ENCODE data around the gene RPAP2.

Gene RPAP2

DNA sequence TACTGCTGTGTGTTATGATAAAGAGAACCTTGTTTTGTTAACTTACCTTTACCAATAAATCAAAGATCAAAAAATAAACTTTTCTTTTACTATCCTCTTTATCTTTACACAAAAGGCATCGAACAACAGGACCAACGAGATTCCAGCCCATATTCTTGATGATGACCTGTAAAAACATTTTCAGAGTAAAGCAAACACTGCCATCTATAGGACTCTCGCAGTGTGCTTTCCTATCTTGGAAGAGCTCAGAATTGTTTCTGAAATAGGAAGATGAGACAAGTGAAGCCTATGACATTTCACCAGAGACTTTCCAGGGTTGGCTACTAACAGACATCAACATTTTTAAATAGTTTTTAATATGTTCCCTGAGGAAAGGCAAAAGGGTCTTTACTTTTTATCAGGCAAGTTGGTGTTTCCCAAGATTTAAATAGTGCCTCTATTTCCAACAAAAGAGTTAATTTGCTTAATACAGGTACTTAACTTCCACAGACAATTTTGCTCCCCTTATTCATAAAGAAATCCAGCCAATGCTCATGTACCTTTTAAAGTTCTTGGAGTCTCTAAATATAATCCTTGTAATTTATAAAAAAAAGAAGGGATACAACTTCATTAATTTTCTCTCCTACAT lies 7.4 kb upstream of the RPAP2 start:
- no peaks in the 10 kb centered on the region for H3K79me2 ChIP-seq
- no peaks in the 10 kb centered on the region for H3K4me1 ChIP-seq
- no peak overlapping the region for H2AFZ ChIP-seq
- no peak overlapping the region for H3K4me2 ChIP-seq (ENCODE audit: low read length)
- peak; percentile 29 for TF ChIP-seq CTCF (IDR thresholded peaks at IDR 0.05)
- no peaks in the 10 kb centered on the region for H3K9me3 ChIP-seq (ENCODE audit: control insufficient read depth, low read length)
- H3K36me3 ChIP-seq (ENCODE audit: control insufficient read depth, insufficient read depth, low read length), result no peaks in the 10 kb centered on the region
- H3K9ac ChIP-seq, result no peak overlapping the region
- H3K27me3 ChIP-seq (ENCODE audit: control insufficient read depth, insufficient read depth, low read length), result no peaks in the 10 kb centered on the region
- no peak overlapping the region for H3K27ac ChIP-seq
- H3K4me3 ChIP-seq (ENCODE audit: low read depth, low read length), result no peak overlapping the region

DNA sequence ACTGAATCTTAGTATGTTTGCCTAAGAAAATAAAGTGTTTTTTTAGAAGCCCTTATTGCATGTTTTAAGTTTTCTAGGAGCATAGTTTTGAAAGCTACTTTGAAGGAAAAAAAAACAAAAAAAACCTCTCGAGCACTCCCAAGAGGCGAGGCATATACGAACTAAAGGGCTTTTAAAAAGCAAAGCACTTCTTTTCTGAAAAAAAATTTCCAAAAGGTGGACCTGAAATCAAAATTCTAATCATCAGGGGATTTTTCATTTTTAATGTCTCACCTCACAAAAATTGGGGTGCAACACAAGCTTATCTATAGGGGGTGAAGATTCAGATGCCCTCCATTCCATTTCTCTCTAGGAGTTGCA lies 666 bp upstream of the RPAP2 start:
- H3K4me2 ChIP-seq (ENCODE audit: low read length), result peak overlapping the region; percentile 73
- H3K79me2 ChIP-seq, result no peaks in the 10 kb centered on the region
- H3K27me3 ChIP-seq (ENCODE audit: control insufficient read depth, insufficient read depth, low read length), result no peaks in the 10 kb centered on the region
- TF ChIP-seq CTCF (IDR thresholded peaks at IDR 0.05), result no peak
- H3K27ac ChIP-seq, result peak overlapping the region; percentile 77
- peak overlapping the region; percentile 76 for H3K4me3 ChIP-seq (ENCODE audit: low read depth, low read length)
- H3K4me1 ChIP-seq, result no peaks in the 10 kb centered on the region
- H3K36me3 ChIP-seq (ENCODE audit: control insufficient read depth, insufficient read depth, low read length), result no peaks in the 10 kb centered on the region
- peak overlapping the region; percentile 56 for H3K9ac ChIP-seq
- peak overlapping the region; percentile 72 for H2AFZ ChIP-seq
- no peaks in the 10 kb centered on the region for H3K9me3 ChIP-seq (ENCODE audit: control insufficient read depth, low read length)

DNA sequence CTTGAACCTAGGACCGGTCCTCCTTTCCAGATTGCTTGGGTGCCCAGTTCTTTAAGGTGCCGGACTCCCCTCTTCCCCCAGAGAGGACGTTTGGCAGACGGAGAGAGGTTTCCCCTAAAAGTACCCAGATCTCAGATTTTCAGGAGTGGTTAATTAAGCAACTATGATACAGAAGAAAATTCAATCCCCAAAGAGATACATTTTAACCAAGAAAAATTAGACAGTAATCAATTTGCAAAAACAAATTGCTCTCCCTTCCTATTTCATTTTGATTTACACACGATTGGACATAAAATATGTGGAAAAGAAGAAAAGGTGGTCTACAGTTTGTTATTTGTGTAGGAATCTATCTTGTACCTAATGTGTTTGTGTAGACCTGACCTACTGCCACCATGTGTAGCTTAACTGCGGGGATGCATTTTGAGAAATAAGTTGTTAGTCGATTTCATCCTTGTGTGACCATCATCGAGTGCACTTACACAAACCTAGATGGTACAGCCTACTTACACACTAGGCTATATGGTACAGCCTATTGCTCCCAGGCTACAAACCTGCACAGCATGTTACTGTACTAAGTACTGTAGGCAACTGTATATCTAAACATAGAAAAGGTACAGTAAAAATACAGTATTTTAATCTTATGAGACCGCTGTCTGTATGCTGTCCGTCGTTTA lies 755 bp downstream of the RPAP2 start:
- no peak for TF ChIP-seq CTCF (IDR thresholded peaks at IDR 0.05)
- Histone ChIP-seq H3K9me3 (ENCODE audit: control insufficient read depth, low read length) (no peaks in the 10 kb centered on the region), H3K4me1 (no peaks in the 10 kb centered on the region), H3K27ac (peak overlapping the region; percentile 77), H3K27me3 (ENCODE audit: control insufficient read depth, insufficient read depth, low read length) (no peaks in the 10 kb centered on the region), H3K4me2 (ENCODE audit: low read length) (peak overlapping the region; percentile 73), H3K4me3 (ENCODE audit: low read depth, low read length) (peak overlapping the region; percentile 76), H2AFZ (peak overlapping the region; percentile 72), H3K79me2 (no peaks in the 10 kb centered on the region), H3K36me3 (ENCODE audit: control insufficient read depth, insufficient read depth, low read length) (no peaks in the 10 kb centered on the region), H3K9ac (no peak overlapping the region)

GRCh38 chr1:92301021-92301420 lies 2.2 kb downstream of the RPAP2 start:
- H3K4me3 ChIP-seq (ENCODE audit: low read depth, low read length), result no peak overlapping the region
- no peak overlapping the region for H3K4me2 ChIP-seq (ENCODE audit: low read length)
- no peak overlapping the region for H3K27ac ChIP-seq
- H2AFZ ChIP-seq, result no peak overlapping the region
- TF ChIP-seq CTCF (IDR thresholded peaks at IDR 0.05), result no peak
- no peaks in the 10 kb centered on the region for H3K36me3 ChIP-seq (ENCODE audit: control insufficient read depth, insufficient read depth, low read length)
- H3K4me1 ChIP-seq, result no peaks in the 10 kb centered on the region
- H3K27me3 ChIP-seq (ENCODE audit: control insufficient read depth, insufficient read depth, low read length), result no peaks in the 10 kb centered on the region
- H3K9me3 ChIP-seq (ENCODE audit: control insufficient read depth, low read length), result no peaks in the 10 kb centered on the region
- H3K9ac ChIP-seq, result no peak overlapping the region
- H3K79me2 ChIP-seq, result no peaks in the 10 kb centered on the region

DNA sequence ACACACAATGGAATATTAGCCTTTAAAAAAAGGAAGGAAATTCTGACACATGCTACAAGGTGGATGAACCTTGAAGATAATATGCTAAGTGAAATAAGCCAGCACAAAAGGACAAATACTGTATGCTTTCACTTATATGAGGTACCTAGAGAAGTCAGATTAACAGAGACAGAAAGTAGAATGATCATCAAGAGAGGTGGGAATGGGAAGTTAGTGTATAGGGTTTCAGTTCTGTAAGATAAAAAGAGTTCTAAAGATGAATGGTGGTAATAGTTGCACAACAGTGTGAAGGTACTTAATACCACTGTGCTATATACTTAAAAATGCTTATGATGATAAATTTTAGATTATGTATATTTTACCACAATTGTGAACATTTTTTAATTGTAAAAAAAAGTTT lies 7.2 kb downstream of the RPAP2 start:
- no peaks in the 10 kb centered on the region for H3K9me3 ChIP-seq (ENCODE audit: control insufficient read depth, low read length)
- no peaks in the 10 kb centered on the region for H3K36me3 ChIP-seq (ENCODE audit: control insufficient read depth, insufficient read depth, low read length)
- no peak overlapping the region for H2AFZ ChIP-seq
- no peaks in the 10 kb centered on the region for H3K79me2 ChIP-seq
- H3K4me3 ChIP-seq (ENCODE audit: low read depth, low read length), result no peak overlapping the region
- H3K27ac ChIP-seq, result no peak overlapping the region
- no peaks in the 10 kb centered on the region for H3K27me3 ChIP-seq (ENCODE audit: control insufficient read depth, insufficient read depth, low read length)
- TF ChIP-seq CTCF (IDR thresholded peaks at IDR 0.05), result no peak
- no peaks in the 10 kb centered on the region for H3K4me1 ChIP-seq
- no peak overlapping the region for H3K9ac ChIP-seq
- H3K4me2 ChIP-seq (ENCODE audit: low read length), result no peak overlapping the region

Data from parathyroid adenoma (tissue), 2 donors.